Cardiac muscle cell (in vitro differentiated cells and primary cell): ENCODE data around the gene CALHM5. TPM values are rescaled to one million over a fixed set of nuclear protein-coding genes. Genes with fewer than 3 reads are reported as not detected.
A peak's percentile ranks its signal among the peaks of the same experiment; 100 is the strongest.

ENCODE experiments used
- DNase-seq, 2 donors: peaks; one replicate each; pipeline versions ENCODE4 v3.0.0 to v3.0.0-alpha.2; 2010 to 2017; ENCODE audit warnings: low read depth in 1 of 2, low spot score in 1 of 2
- H3K27ac ChIP-seq: fragments of 200-600 bp; sonication (generic); 2 replicates; pipeline ENCODE4 v1.5.1; 2016
- H3K27me3 ChIP-seq: fragments of 200-600 bp; sonication (generic); 2 replicates; pipeline ENCODE4 v1.6.0; 2016; ENCODE audit warnings: control low read depth
- H3K36me3 ChIP-seq: fragments of 200-600 bp; sonication (generic); 2 replicates; pipeline ENCODE4 v1.5.1; 2016; ENCODE audit warnings: control low read depth
- H3K4me1 ChIP-seq: fragments of 200-600 bp; sonication (generic); 2 replicates; pipeline ENCODE4 v1.8.1; 2017; ENCODE audit warnings: low read depth, mild to moderate bottlenecking, mixed run types
- H3K4me3 ChIP-seq: fragments of 200-600 bp; sonication (generic); 2 replicates; pipeline ENCODE4 v1.5.1; 2016; ENCODE audit warnings: mild to moderate bottlenecking
- H3K9me3 ChIP-seq: fragments of 200-600 bp; sonication (generic); 2 replicates; pipeline ENCODE4 v1.5.1; 2017; ENCODE audit warnings: low read depth, mild to moderate bottlenecking, control low read depth
- polyA plus RNA-seq: library from polyadenylated mRNA; unstranded; fragments of >200 nt; fragmentation: Nextera tagmentation; extraction: Ambion mirVana; gene quantifications from 2 replicates; pipeline ENCODE4 v1.2.1, GENCODE V29; 2016
- total RNA-seq: library from RNA; depleted of rRNA; stranded (reverse); fragments of >200 nt; gene quantifications from 2 replicates; pipeline ENCODE4 v1.2.3, GENCODE V29; 2016
- TF ChIP-seq, protein P1 (sequence below): IDR thresholded peaks from 2 replicates; pipeline ENCODE4 v1.5.1; 2012; ENCODE audit warnings: low read depth, mild to moderate bottlenecking, low read length

The CALHM5 gene
- total and polyA plus RNA-seq, 2 experiments from 2014 or later = not detected

GRCh38 chr6:116556065-116556464 lies 44.6 kb downstream of the CALHM5 start:
- Histone ChIP-seq H3K4me3 (no peak overlapping the region), H3K27me3 (no peaks in the 10 kb centered on the region), H3K9me3 (no peaks in the 10 kb centered on the region), H3K36me3 (no peaks in the 10 kb centered on the region), H3K4me1 (no peaks in the 10 kb centered on the region), H3K27ac (no peak overlapping the region)
- TF ChIP-seq, protein P1, sequence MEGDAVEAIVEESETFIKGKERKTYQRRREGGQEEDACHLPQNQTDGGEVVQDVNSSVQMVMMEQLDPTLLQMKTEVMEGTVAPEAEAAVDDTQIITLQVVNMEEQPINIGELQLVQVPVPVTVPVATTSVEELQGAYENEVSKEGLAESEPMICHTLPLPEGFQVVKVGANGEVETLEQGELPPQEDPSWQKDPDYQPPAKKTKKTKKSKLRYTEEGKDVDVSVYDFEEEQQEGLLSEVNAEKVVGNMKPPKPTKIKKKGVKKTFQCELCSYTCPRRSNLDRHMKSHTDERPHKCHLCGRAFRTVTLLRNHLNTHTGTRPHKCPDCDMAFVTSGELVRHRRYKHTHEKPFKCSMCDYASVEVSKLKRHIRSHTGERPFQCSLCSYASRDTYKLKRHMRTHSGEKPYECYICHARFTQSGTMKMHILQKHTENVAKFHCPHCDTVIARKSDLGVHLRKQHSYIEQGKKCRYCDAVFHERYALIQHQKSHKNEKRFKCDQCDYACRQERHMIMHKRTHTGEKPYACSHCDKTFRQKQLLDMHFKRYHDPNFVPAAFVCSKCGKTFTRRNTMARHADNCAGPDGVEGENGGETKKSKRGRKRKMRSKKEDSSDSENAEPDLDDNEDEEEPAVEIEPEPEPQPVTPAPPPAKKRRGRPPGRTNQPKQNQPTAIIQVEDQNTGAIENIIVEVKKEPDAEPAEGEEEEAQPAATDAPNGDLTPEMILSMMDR = no peak
- DNase-seq = peak in 1 of 2 donors; percentile 49

DNA sequence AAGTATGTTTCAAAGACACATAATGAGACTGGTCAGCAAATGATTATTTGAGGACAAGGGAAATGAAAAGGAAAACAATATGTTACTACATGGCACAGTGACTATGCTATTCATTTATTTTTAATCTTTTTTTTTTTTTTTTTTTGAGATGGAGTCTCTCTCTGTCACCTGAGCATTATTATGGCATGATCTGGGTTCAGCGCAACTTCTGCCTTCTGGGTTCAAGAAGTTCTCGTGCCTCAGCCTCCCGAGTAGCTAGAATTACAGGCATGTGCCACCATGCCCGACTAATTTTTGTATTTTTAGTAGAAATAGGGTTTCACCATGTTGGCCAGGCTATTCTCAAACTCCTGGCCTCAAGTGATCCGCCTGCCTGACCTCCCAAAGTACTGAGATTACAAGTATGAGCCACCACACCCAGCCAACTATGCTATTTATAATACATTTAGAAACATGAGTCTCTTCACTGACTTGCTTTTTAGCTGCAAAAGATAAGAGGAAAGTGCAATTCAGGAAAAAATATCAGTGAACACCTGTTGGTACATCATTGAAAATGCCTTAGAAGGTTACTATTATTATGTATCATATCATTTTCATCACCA lies 45.5 kb downstream of the CALHM5 start:
- Histone ChIP-seq H3K4me1 (no peaks in the 10 kb centered on the region), H3K9me3 (no peaks in the 10 kb centered on the region), H3K27ac (no peak overlapping the region), H3K36me3 (no peaks in the 10 kb centered on the region), H3K27me3 (no peaks in the 10 kb centered on the region), H3K4me3 (no peak overlapping the region)
- TF ChIP-seq, protein P1 = no peak
- no peak for DNase-seq

- Histone ChIP-seq H3K4me1 (peaks cover 5% of the 10 kb centered on the region), H3K27ac (no peak overlapping the region), H3K27me3 (no peaks in the 10 kb centered on the region), H3K4me3 (no peak overlapping the region), H3K9me3 (no peaks in the 10 kb centered on the region), H3K36me3 (no peaks in the 10 kb centered on the region)
- peak; percentile 62 to 97 for DNase-seq
- TF ChIP-seq, protein P1 = no peak
These were observed 46.5 kb downstream of the CALHM5 start for GRCh38 chr6:116557893-116558292.

DNA sequence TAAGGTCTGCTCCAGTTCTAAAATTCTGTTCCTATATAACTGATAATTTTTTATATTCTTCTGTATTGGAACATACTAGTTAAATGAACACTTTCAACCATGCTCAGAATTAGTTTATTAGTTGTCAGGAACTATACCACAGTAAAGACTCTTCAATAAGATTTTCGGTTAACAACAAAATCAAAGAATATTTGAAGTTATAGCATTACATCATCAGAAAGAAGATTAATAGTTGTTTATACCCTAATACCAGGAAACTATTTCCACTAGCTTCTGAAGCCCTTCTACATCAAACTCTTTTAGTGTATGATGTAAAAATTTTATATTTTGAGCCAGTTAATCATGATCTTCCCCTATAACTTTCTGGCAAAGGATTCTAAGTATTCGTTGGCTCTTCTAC lies 48.7 kb downstream of the CALHM5 start:
- no peak overlapping the region for H3K27ac ChIP-seq
- H3K4me1 ChIP-seq = peaks cover 7% of the 10 kb centered on the region
- no peak for DNase-seq
- TF ChIP-seq, protein P1 = no peak
- no peak overlapping the region for H3K4me3 ChIP-seq
- no peaks in the 10 kb centered on the region for H3K36me3 ChIP-seq
- H3K27me3 ChIP-seq = no peaks in the 10 kb centered on the region
- no peaks in the 10 kb centered on the region for H3K9me3 ChIP-seq

GRCh38 chr6:116561377-116562018 lies 50.1 kb downstream of the CALHM5 start:
- TF ChIP-seq, protein P1 = peak; percentile 93
- peak; percentile 72 to 83 for DNase-seq
- H3K4me3 ChIP-seq = no peak overlapping the region
- peaks cover 7% of the 10 kb centered on the region for H3K4me1 ChIP-seq
- H3K27ac ChIP-seq = peak overlapping the region; percentile 74
- no peaks in the 10 kb centered on the region for H3K36me3 ChIP-seq
- no peaks in the 10 kb centered on the region for H3K27me3 ChIP-seq
- no peaks in the 10 kb centered on the region for H3K9me3 ChIP-seq
